Caco-2 (cell line): ENCODE measurements around the gene CRHR1. TPM values are rescaled to one million over a fixed set of nuclear protein-coding genes. Genes with fewer than 3 reads are reported as not detected.
A peak's percentile ranks its signal among the peaks of the same experiment; 100 is the strongest.

Experiments used
- BruUV-seq: library from RNA; stranded (reverse); fragments of 400-500 nt; replicated peaks from 2 replicates; lab custom pipeline; 2021; lab: Mats Ljungman, UMichigan
- CTCF ChIA-PET: fragments of 300-600 bp; sonication (Branson Sonifier 250); formaldehyde crosslinking; loops from one replicate; lab custom pipeline; 2022; ENCODE audit warnings: antibody characterized with exemption; lab: Charles Lee
- POLR2A ChIA-PET: fragments of 300-600 bp; sonication (Branson Sonifier 250); formaldehyde crosslinking; loops from one replicate; lab custom pipeline; 2022; ENCODE audit warnings: antibody characterized with exemption; lab: Charles Lee
- DNase-seq, 2 experiments: peaks; one replicate each; pipeline versions ENCODE4 v3.0.0 to v3.0.0-alpha.2; 2020 to 2022
- H3K27me3 ChIP-seq: replicated peaks from 2 replicates; pipeline ENCODE4 v1.6.0; 2011; ENCODE audit warnings: low read length; ENCODE audit not compliant: control insufficient read depth, insufficient read depth
- H3K36me3 ChIP-seq: 2 replicates; pipeline ENCODE4 v1.5.1; 2011; ENCODE audit warnings: low read length; ENCODE audit not compliant: control insufficient read depth, insufficient read depth
- H3K4me1 ChIP-seq: fragments of 250-450 bp; sonication (Bioruptor Pico); 2 replicates; pipeline ENCODE4 v1.5.1; 2020; ENCODE audit warnings: mild to moderate bottlenecking
- H3K4me3 ChIP-seq: 2 replicates; pipeline ENCODE4 v1.5.1; 2011; ENCODE audit warnings: low read depth, mild to moderate bottlenecking, control low read depth, low read length
- H3K9me3 ChIP-seq: fragments of 250-450 bp; sonication (Bioruptor Pico); 2 replicates; pipeline ENCODE4 v1.5.1; 2020; ENCODE audit warnings: mild to moderate bottlenecking, moderate library complexity
- H3K27ac Mint-ChIP-seq: one replicate; pipeline ENCODE4 v1.8.0; 2022; ENCODE audit warnings: mixed read lengths; ENCODE audit not compliant: unreplicated experiment
- H3K27me3 Mint-ChIP-seq: one replicate; pipeline ENCODE4 v1.8.0; 2022; ENCODE audit warnings: mixed read lengths; ENCODE audit not compliant: insufficient read depth, unreplicated experiment
- H3K36me3 Mint-ChIP-seq: one replicate; pipeline ENCODE4 v1.8.0; 2022; ENCODE audit warnings: mild to moderate bottlenecking, mixed read lengths; ENCODE audit not compliant: insufficient read depth, unreplicated experiment
- H3K4me1 Mint-ChIP-seq: one replicate; pipeline ENCODE4 v1.8.0; 2022; ENCODE audit warnings: low read depth, mixed read lengths; ENCODE audit not compliant: unreplicated experiment
- H3K4me3 Mint-ChIP-seq: one replicate; pipeline ENCODE4 v1.8.0; 2022; ENCODE audit warnings: mild to moderate bottlenecking, moderate library complexity, mixed read lengths; ENCODE audit not compliant: unreplicated experiment
- H3K9me3 Mint-ChIP-seq: one replicate; pipeline ENCODE4 v1.8.0; 2022; ENCODE audit warnings: mixed read lengths; ENCODE audit not compliant: unreplicated experiment
- intact Hi-C: fragments of 100-400 bp; cut with micrococcal nuclease; formaldehyde crosslinking; loops from one replicate; pipeline ENCODE4 v1.10.0; 2022; ENCODE audit not compliant: unreplicated experiment
- total RNA-seq: library from RNA; stranded (reverse); gene quantifications from 2 replicates; pipeline ENCODE4 v1.2.3, GENCODE V29; 2022
- TF ChIP-seq, protein P1 (sequence below), 2 experiments: fragments of 200-600 bp in 1 of 2; IDR thresholded peaks; 1 replicate in 1 of 2; 2 replicates in 1 of 2; pipeline versions ENCODE4 v1.5.1 to v1.8.0; 2011 to 2022; ENCODE audit warnings: antibody characterized with exemption in 1 of 2, control low read depth in 1 of 2, inconsistent platforms in 1 of 2, low read depth in 1 of 2, low read length in 1 of 2, mild to moderate bottlenecking in 1 of 2, moderate library complexity in 1 of 2; ENCODE audit not compliant: insufficient read depth in 1 of 2, severe bottlenecking in 1 of 2, unreplicated experiment in 1 of 2

Gene CRHR1
- total RNA-seq, 1 experiment from 2014 or later: not detected

DNA sequence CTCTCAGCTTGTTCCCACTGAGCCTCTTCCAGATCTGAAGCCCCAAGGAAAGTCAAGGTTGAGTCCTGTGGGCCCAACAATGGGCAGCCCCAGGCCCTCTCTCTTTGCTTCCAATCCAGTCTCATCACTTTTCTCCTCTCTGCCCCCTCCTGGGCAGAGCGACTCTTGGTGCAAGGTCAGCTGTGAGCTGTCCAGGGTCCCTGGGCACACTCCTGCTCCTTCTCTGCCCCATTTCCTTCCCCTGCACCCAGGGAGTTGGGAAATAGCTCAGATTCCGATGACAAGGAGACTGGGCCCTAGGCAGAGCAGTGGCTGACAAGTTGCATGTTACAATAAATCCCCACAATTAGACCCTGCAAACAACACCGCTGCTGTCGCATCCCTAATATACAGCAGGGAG is 16.1 kb upstream of the CRHR1 start:
- Histone ChIP-seq H3K27me3 (0 out of 2 replicates have a peak, but pooled peaks cover 1% of the 10 kb centered on the region), H3K36me3 (no peaks in the 10 kb centered on the region), H3K4me1 (no peaks in the 10 kb centered on the region), H3K4me3 (no peak overlapping the region), H3K9me3 (no peaks in the 10 kb centered on the region)
- ChIA-PET POLR2A (no interaction called here), CTCF (interaction anchor here (1.0 to 1.4 kb wide), 2 partner anchors 48 to 128 kb away, joined by 3 to 4 read pairs; no protein-coding TSS in a partner anchor)
- H3K27ac Mint-ChIP-seq: no peak overlapping the region
- intact Hi-C loops: no loop called here
- H3K4me1 Mint-ChIP-seq: no peaks in the 10 kb centered on the region
- TF ChIP-seq, protein P1, sequence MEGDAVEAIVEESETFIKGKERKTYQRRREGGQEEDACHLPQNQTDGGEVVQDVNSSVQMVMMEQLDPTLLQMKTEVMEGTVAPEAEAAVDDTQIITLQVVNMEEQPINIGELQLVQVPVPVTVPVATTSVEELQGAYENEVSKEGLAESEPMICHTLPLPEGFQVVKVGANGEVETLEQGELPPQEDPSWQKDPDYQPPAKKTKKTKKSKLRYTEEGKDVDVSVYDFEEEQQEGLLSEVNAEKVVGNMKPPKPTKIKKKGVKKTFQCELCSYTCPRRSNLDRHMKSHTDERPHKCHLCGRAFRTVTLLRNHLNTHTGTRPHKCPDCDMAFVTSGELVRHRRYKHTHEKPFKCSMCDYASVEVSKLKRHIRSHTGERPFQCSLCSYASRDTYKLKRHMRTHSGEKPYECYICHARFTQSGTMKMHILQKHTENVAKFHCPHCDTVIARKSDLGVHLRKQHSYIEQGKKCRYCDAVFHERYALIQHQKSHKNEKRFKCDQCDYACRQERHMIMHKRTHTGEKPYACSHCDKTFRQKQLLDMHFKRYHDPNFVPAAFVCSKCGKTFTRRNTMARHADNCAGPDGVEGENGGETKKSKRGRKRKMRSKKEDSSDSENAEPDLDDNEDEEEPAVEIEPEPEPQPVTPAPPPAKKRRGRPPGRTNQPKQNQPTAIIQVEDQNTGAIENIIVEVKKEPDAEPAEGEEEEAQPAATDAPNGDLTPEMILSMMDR (IDR thresholded peaks at IDR 0.05; ENCODE audit: insufficient read depth in 1 of 2, low read depth in 1 of 2, low read length in 1 of 2, severe bottlenecking in 1 of 2, unreplicated experiment in 1 of 2): no peak
- no peaks in the 10 kb centered on the region for H3K9me3 Mint-ChIP-seq
- H3K36me3 Mint-ChIP-seq: no peaks in the 10 kb centered on the region
- peaks cover 32% of the 10 kb centered on the region for H3K27me3 Mint-ChIP-seq
- no peak overlapping the region for H3K4me3 Mint-ChIP-seq
- no TSS peak for BruUV-seq
- peak in 1 of 2 experiments; percentile 18 for DNase-seq

DNA sequence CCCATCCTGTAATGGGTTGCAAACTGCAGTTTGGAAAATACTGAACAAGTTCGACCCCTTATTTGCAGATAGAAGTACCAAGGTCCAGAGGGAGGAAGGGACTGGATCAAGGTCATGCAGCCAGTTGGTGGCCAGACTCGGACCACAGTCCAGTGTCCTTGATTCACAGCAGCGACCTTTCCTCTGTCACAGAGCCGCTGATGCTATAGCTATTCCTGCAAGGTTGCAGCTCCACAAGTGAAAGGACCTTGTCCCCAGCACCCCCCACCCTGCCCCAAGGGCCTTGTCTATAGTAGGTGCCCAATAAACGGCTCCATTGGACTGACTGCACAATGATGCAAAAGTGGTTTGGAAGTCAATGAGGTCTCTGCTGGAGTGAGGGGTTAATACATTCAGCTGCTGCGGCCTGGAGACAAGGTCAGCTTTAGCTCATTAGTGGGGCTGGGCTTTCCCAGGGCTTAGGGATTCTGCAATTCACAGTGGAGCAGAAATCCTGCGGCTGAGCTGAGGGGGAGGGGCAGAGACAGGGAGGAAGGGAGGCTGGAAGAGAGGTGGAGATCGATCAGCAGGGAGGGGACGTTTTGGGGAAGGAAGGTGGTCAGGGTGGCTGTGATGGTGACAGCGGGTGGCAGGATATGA is 13.4 kb upstream of the CRHR1 start:
- ChIA-PET CTCF (interaction anchor here (0.6 to 1.4 kb wide), 2 partner anchors 12 to 49 kb away, joined by 3 read pairs; no protein-coding TSS in a partner anchor), POLR2A (no interaction called here)
- no peak overlapping the region for H3K27ac Mint-ChIP-seq
- H3K9me3 Mint-ChIP-seq: no peaks in the 10 kb centered on the region
- peaks cover 29% of the 10 kb centered on the region for H3K27me3 Mint-ChIP-seq
- H3K4me3 ChIP-seq: no peak overlapping the region
- no TSS peak for BruUV-seq
- intact Hi-C loops: no loop called here
- no peak for DNase-seq
- TF ChIP-seq, protein P1 (IDR thresholded peaks at IDR 0.05; ENCODE audit: insufficient read depth in 1 of 2, low read depth in 1 of 2, low read length in 1 of 2, severe bottlenecking in 1 of 2, unreplicated experiment in 1 of 2): no peak
- no peaks in the 10 kb centered on the region for H3K36me3 Mint-ChIP-seq
- no peaks in the 10 kb centered on the region for H3K4me1 ChIP-seq
- H3K9me3 ChIP-seq: no peaks in the 10 kb centered on the region
- H3K4me1 Mint-ChIP-seq: no peaks in the 10 kb centered on the region
- H3K4me3 Mint-ChIP-seq: no peak overlapping the region
- no peaks in the 10 kb centered on the region for H3K36me3 ChIP-seq
- no peaks in the 10 kb centered on the region; the same call in 1 of the 2 replicates for H3K27me3 ChIP-seq

DNA sequence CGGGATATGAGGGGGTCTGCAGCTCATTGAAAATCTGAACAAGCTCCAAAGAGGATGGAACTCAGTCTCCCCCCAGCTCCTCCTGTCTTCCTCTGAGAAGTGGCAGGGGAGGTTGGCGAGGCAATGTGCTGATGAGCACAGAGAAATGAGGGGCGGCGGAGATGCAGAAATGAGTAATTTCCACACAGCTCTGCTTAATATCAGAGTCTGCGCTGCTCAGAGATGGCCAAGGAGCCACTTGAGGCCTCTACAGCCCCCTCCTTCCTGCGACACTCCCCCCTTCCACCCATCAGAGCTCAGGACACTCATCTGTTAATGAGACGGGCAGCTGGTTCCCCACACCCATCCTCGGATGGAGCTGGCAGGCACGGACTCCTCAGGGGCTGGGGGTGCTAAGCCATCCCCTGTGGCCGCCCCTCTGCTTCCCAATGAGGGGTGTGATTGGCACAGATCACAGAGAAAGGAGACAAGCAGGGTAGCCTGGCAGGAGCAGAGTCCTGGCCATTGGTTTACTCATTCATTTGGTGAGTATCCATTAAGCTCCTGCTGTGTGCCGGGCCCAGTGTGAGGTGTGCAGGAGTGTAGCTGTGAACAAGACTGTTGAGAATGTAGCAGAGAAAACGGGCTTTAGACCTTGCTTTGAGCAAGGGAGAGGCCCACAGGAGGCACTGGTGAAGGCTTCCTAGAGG is 12.7 kb upstream of the CRHR1 start:
- Mint-ChIP-seq H3K27ac (no peak overlapping the region), H3K27me3 (peaks cover 32% of the 10 kb centered on the region), H3K4me1 (no peaks in the 10 kb centered on the region), H3K4me3 (no peak overlapping the region), H3K36me3 (no peaks in the 10 kb centered on the region), H3K9me3 (no peaks in the 10 kb centered on the region)
- DNase-seq: no peak
- Histone ChIP-seq H3K4me3 (no peak overlapping the region), H3K36me3 (no peaks in the 10 kb centered on the region), H3K4me1 (no peaks in the 10 kb centered on the region), H3K9me3 (no peaks in the 10 kb centered on the region), H3K27me3 (no peaks in the 10 kb centered on the region; the same call in 1 of the 2 replicates)
- intact Hi-C loops: no loop called here
- TF ChIP-seq, protein P1 (IDR thresholded peaks at IDR 0.05; ENCODE audit: insufficient read depth in 1 of 2, low read depth in 1 of 2, low read length in 1 of 2, severe bottlenecking in 1 of 2, unreplicated experiment in 1 of 2): no peak
- no TSS peak for BruUV-seq
- CTCF ChIA-PET: interaction anchor here (0.8 to 1.4 kb wide), 2 partner anchors 11 to 50 kb away, joined by 3 read pairs; no protein-coding TSS in a partner anchor
- POLR2A ChIA-PET: no interaction called here
